Embryonic facial prominence (tissue), 1 donor: ENCODE results near the gene PACSIN2.
"Not testable (repeated sequence)": the region's sequence is repeated elsewhere in the genome, so short reads cannot be mapped to it uniquely, and the experiment has no call there.

Source experiments
- DNase-seq: peaks from one replicate; pipeline ENCODE4 v3.0.0-alpha.2; 2016; ENCODE audit errors: extremely low spot score

PACSIN2 gene

GRCh38 chr22:42992092-42992491, 22.9 kb downstream of the PACSIN2 start:
- DNase-seq: no peak

GRCh38 chr22:42991010-42991651, 23.8 kb downstream of the PACSIN2 start:
- no peak for DNase-seq

- no peak for DNase-seq
Measured at GRCh38 chr22:42990131-42990838, 24.7 kb downstream of the PACSIN2 start.

- DNase-seq: no peak
Measured at GRCh38 chr22:42986115-42986514, 28.8 kb downstream of the PACSIN2 start.

GRCh38 chr22:42985531-42985905, 29.4 kb downstream of the PACSIN2 start:
- DNase-seq: no peak

- DNase-seq: no peak
Measured at GRCh38 chr22:42984814-42985530, 30.0 kb downstream of the PACSIN2 start.

GRCh38 chr22:42984397-42984796, 30.6 kb downstream of the PACSIN2 start:
- DNase-seq: no peak

- DNase-seq: no peak
Measured at GRCh38 chr22:42983470-42983869, 31.5 kb downstream of the PACSIN2 start.

- no peak for DNase-seq
Measured at GRCh38 chr22:42979606-42980005, 35.3 kb downstream of the PACSIN2 start.

- DNase-seq: no peak
Measured at GRCh38 chr22:42978453-42979103, 36.4 kb downstream of the PACSIN2 start.

GRCh38 chr22:42977569-42977968, 37.4 kb downstream of the PACSIN2 start:
- DNase-seq: no peak

GRCh38 chr22:42976217-42976933, 38.6 kb downstream of the PACSIN2 start:
- no peak for DNase-seq

GRCh38 chr22:42974223-42974622, 40.7 kb downstream of the PACSIN2 start:
- DNase-seq: no peak

GRCh38 chr22:42973536-42973881, 41.4 kb downstream of the PACSIN2 start:
- DNase-seq: no peak

GRCh38 chr22:42972649-42973535, 42.1 kb downstream of the PACSIN2 start:
- no peak for DNase-seq

GRCh38 chr22:42971473-42971860, 43.5 kb downstream of the PACSIN2 start:
- DNase-seq: not testable (repeated sequence)

GRCh38 chr22:42970029-42970428, 44.9 kb downstream of the PACSIN2 start:
- DNase-seq: no peak

- DNase-seq: no peak
Measured at GRCh38 chr22:42969348-42969975, 45.5 kb downstream of the PACSIN2 start.

- no peak for DNase-seq
Measured at GRCh38 chr22:42967933-42968332, 47.0 kb downstream of the PACSIN2 start.

GRCh38 chr22:42967005-42967404, 47.9 kb downstream of the PACSIN2 start:
- DNase-seq: no peak
